Right lobe of liver (tissue), 6 donors: ENCODE data around the gene HTRA3. TPM values are rescaled to one million over a fixed set of nuclear protein-coding genes. Genes with fewer than 3 reads are reported as not detected.
A peak's percentile ranks its signal among the peaks of the same experiment; 100 is the strongest.

Source experiments
- ATAC-seq, 4 donors: fragments of 200-7000 bp; cut with Tn5 transposase; one replicate each; pipeline ENCODE4 v1.9.1; 2020; ENCODE audit warnings: mild to moderate bottlenecking in 4 of 4, moderate library complexity in 4 of 4
- DNase-seq, 3 donors: peaks; one replicate each; pipeline ENCODE4 v3.0.0-alpha.2; 2020
- H3K27ac ChIP-seq, 3 donors: fragments of 200-600 bp; one replicate each; pipeline ENCODE4 v1.8.0; 2022
- H3K27me3 ChIP-seq, 2 donors: fragments of 200-600 bp; one replicate each; pipeline ENCODE4 v1.8.0; 2022
- H3K36me3 ChIP-seq, 4 donors: fragments of 200-600 bp; sonication (generic) in 1 of 4; one replicate each; pipeline versions ENCODE4 v1.5.1 to v1.8.0; 2017 to 2022; ENCODE audit warnings: control low read depth in 1 of 4
- H3K4me1 ChIP-seq, 4 donors: fragments of 200-600 bp; sonication (generic) in 1 of 4; one replicate each; pipeline versions ENCODE4 v1.5.1 to v1.8.0; 2017 to 2022; ENCODE audit warnings: control low read depth in 1 of 4
- H3K4me3 ChIP-seq, 3 donors: fragments of 200-600 bp; one replicate each; pipeline ENCODE4 v1.8.0; 2022
- H3K9me3 ChIP-seq, 4 donors: fragments of 200-600 bp; sonication (generic) in 1 of 4; one replicate each; pipeline versions ENCODE4 v1.5.1 to v1.8.0; 2017 to 2022; ENCODE audit warnings: control low read depth in 1 of 4
- CTCF ChIP-seq, 4 donors: fragments of 200-600 bp in 3 of 4; fragments of 450-650 bp in 1 of 4; IDR thresholded peaks; one replicate each; pipeline versions ENCODE4 v1.5.1 to v1.8.0; 2016 to 2022; ENCODE audit warnings: antibody characterized with exemption in 4 of 4, mild to moderate bottlenecking in 2 of 4
- POLR2A ChIP-seq: fragments of 450-650 bp; IDR thresholded peaks from one replicate; pipeline ENCODE4 v1.6.1; 2017; ENCODE audit warnings: antibody characterized with exemption, mild to moderate bottlenecking
- WGBS: methylation state at CpG from one replicate; pipeline ENCODE4 v1.1.6; 2018; ENCODE audit warnings: low coverage, low lambda C conversion rate; ENCODE audit not compliant: insufficient coverage; ENCODE audit errors: missing lambda C conversion rate; 5-methylcytosine and 5-hydroxymethylcytosine counted together
- intact Hi-C, 2 donors: fragments of 100-400 bp; cut with DNase I; formaldehyde crosslinking; loops; one replicate each; pipeline versions ENCODE4 v1.11.2 to v1.14.1; 2022
- total RNA-seq, 6 experiments: library from RNA; depleted of rRNA in 2 of 6; stranded (reverse); fragments of >200 nt in 2 of 6; fragmentation: NEBNext Ultra II Directional in 3 of 6; extraction: Animal tissue kit (Norgen Biotek cat#: 25700) in 3 of 6; gene quantifications; one replicate each; pipeline versions ENCODE4 v1.1.0 to v1.2.4, GENCODE V29; 2016 to 2023
- donor health status: DM: no; HTN: yes; CAD: no.
- donor health status: DM: no; HTN: no; CAD: no.
- donor health status: DM: no; HTN: no; CAD: no.
- donor health status: DM: no; HTN: yes; CAD: no.
- donor health status: DM: no; HTN: yes; CAD: no.

HTRA3 gene
- total RNA-seq, 6 experiments from 2014 or later: 0.32 to 1.6 (median 1.0) TPM

GRCh38 chr4:8282742-8283141 lies 13.2 kb downstream of the HTRA3 start:
- H3K27ac ChIP-seq: no peak overlapping the region
- no peaks in the 10 kb centered on the region for H3K36me3 ChIP-seq
- H3K4me3 ChIP-seq: no peak overlapping the region
- ATAC-seq (no peak), DNase-seq (peak in 1 of 3 donors; percentile 31)
- intact Hi-C loops: no loop called here
- no peaks in the 10 kb centered on the region for H3K4me1 ChIP-seq
- H3K9me3 ChIP-seq: no peaks in the 10 kb centered on the region
- TF ChIP-seq POLR2A (no peak), CTCF (IDR thresholded peaks at IDR 0.05) (no peak)
- no peaks in the 10 kb centered on the region for H3K27me3 ChIP-seq
- WGBS: 85% methylated on average over 12 of the region's 14 CpGs

DNA sequence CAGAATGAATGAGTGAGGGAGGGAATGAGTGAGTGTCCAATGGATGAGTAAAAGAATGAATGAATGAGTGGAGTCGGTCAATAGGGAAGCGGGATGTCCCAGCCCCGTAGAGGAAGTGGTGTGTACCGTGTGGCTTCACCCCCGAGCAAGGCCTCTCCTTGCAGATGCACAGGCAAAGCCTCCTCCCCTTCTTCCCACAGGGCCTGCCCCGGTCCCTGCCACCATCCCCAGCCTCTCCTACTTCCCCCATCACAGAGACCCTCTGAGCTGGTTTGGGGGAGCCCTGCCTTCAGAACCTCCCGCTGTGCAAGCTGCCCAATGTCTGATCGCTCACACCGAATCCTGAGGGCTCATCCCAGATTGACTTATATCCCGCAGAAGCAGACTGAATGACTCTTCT lies 13.6 kb downstream of the HTRA3 start:
- intact Hi-C loops: no loop called here
- TF ChIP-seq POLR2A (no peak), CTCF (IDR thresholded peaks at IDR 0.05) (no peak)
- Histone ChIP-seq H3K4me3 (no peak overlapping the region), H3K36me3 (no peaks in the 10 kb centered on the region), H3K9me3 (no peaks in the 10 kb centered on the region), H3K4me1 (no peaks in the 10 kb centered on the region), H3K27me3 (no peaks in the 10 kb centered on the region), H3K27ac (no peak overlapping the region)
- DNase-seq: peak in 1 of 3 donors; percentile 31
- ATAC-seq: no peak
- WGBS: 85% methylated on average over 5 of the region's 10 CpGs

DNA sequence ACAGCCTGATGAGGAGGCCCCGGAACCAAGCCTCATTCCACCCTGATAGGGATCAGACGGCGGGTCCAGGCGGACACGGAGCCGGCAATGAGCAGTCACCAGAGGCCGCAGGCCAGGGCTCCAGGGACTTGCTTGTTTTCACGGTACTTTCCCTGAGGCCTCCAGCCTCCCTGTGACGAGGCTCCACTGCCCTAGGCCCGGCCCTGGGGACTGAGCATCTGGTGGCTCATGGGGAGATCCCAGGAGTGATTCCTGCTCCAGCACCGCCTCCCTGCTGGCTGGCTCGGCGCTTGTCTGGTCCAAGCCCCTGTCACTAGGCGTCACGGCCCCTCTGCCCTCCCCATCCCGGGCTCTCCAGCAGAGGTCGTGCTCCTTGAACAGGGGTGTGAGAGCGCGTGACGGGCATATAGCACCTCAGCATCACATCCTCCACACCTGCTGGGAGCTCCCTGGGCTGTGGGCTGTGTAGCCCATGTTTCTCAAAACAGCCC lies 14.1 kb downstream of the HTRA3 start:
- 50% methylated on average over 1 of the region's 20 CpGs for WGBS
- no peak for ATAC-seq

GRCh38 chr4:8284391-8284790 lies 14.8 kb downstream of the HTRA3 start:
- H3K27me3 ChIP-seq: no peaks in the 10 kb centered on the region
- TF ChIP-seq CTCF (IDR thresholded peaks at IDR 0.05) (no peak), POLR2A (no peak)
- H3K4me3 ChIP-seq: no peak overlapping the region
- H3K36me3 ChIP-seq: no peaks in the 10 kb centered on the region
- H3K4me1 ChIP-seq: no peaks in the 10 kb centered on the region
- no peaks in the 10 kb centered on the region for H3K9me3 ChIP-seq
- ATAC-seq (no peak), DNase-seq (no peak)
- intact Hi-C loops: no loop called here
- WGBS: 81% methylated on average over 5 of the region's 11 CpGs
- H3K27ac ChIP-seq: no peak overlapping the region

More for the DNA sequence above, 14.1 kb downstream of the HTRA3 start:
- Histone ChIP-seq H3K27me3 (no peaks in the 10 kb centered on the region), H3K4me1 (no peaks in the 10 kb centered on the region), H3K36me3 (no peaks in the 10 kb centered on the region), H3K9me3 (no peaks in the 10 kb centered on the region), H3K4me3 (no peak overlapping the region), H3K27ac (no peak overlapping the region)
- TF ChIP-seq CTCF (IDR thresholded peaks at IDR 0.05) (no peak), POLR2A (no peak)
- intact Hi-C loops: no loop called here
- DNase-seq: peak in 1 of 3 donors; percentile 39
